KMS-11 (cell line): ENCODE data around the gene VWA5B2.

Experiments used
- H2AFZ ChIP-seq: fragments of 200-600 bp; sonication (generic); 2 replicates; pipeline ENCODE4 v1.6.1; 2016; ENCODE audit warnings: antibody characterized with exemption, mixed run types, low read depth
- H3K27ac ChIP-seq: fragments of 200-600 bp; sonication (generic); 2 replicates; pipeline ENCODE4 v1.6.1; 2016; ENCODE audit warnings: mild to moderate bottlenecking, mixed run types
- H3K27me3 ChIP-seq: fragments of 200-600 bp; sonication (generic); 2 replicates; pipeline ENCODE4 v1.6.1; 2017; ENCODE audit warnings: mild to moderate bottlenecking, low read depth, mixed run types, moderate library complexity; ENCODE audit not compliant: insufficient read depth
- H3K36me3 ChIP-seq: fragments of 200-600 bp; sonication (generic); 2 replicates; pipeline ENCODE4 v1.6.1; 2017; ENCODE audit warnings: mild to moderate bottlenecking, mixed run types; ENCODE audit not compliant: insufficient read depth
- H3K4me1 ChIP-seq: fragments of 200-600 bp; sonication (generic); 2 replicates; pipeline ENCODE4 v1.6.1; 2016; ENCODE audit warnings: mild to moderate bottlenecking, low read depth, mixed run types; ENCODE audit not compliant: poor library complexity, severe bottlenecking
- H3K4me2 ChIP-seq: fragments of 200-600 bp; sonication (generic); 2 replicates; pipeline ENCODE4 v1.7.0; 2016; ENCODE audit warnings: mild to moderate bottlenecking, mixed run types
- H3K4me3 ChIP-seq: fragments of 200-600 bp; sonication (generic); IDR thresholded peaks from 2 replicates; pipeline ENCODE4 v1.6.1; 2017; ENCODE audit warnings: low read depth, low read length, mixed read lengths; ENCODE audit not compliant: insufficient read depth
- H3K79me2 ChIP-seq: fragments of 200-600 bp; sonication (generic); 2 replicates; pipeline ENCODE4 v1.6.1; 2016; ENCODE audit warnings: low read depth, mixed run types; ENCODE audit not compliant: insufficient read depth
- H3K9ac ChIP-seq: fragments of 200-600 bp; sonication (generic); 2 replicates; pipeline ENCODE4 v1.6.1; 2016; ENCODE audit warnings: mild to moderate bottlenecking, mixed run types
- H4K20me1 ChIP-seq: fragments of 200-600 bp; sonication (generic); 2 replicates; pipeline ENCODE4 v1.6.1; 2016; ENCODE audit warnings: mild to moderate bottlenecking, mixed run types; ENCODE audit not compliant: insufficient read depth
- TF ChIP-seq, protein P1 (sequence below): fragments of 200-600 bp; sonication (generic); conservative IDR thresholded peaks from 2 replicates; pipeline ENCODE4 v1.6.1; 2017; ENCODE audit warnings: low read depth, mild to moderate bottlenecking, antibody characterized with exemption, low read length, moderate library complexity, mixed read lengths

Gene VWA5B2

DNA sequence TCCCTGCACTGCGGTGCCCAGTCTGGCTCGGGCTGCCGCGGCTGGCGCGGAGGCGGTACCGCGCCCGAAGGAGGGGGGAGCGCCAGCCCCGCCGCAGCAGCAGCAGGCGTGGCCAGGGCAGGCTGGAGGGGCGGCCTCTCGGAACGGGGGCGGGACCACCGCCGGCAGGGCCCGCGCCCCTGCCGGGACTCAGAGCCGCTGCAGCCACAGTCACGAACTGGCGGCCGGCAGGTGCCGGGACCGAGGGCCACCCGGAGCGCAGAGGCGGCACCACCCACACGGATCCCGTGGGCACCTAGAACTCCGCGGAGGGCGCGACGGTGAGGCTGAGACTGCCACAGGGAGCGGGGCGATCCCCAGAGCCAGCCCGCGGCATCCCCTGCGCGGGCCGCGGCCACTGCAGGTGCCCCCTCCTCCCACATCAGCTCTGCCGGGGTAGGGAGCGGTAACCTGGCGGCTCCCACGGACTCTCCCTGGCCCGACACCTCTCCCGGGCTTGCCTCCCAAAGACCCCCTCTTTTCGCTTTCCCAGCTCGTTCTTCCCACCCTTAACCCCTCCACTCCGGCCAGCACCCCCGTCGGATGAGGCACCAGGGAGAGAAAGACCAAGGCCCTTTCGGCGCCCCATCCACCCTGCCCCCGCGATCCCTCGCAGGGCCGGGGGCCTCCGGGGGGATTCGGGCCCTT, at the start of gene VWA5B2:
VWA5B2 (plus strand) TSS at position 192 of the 687 bp plus-strand sequence. CDS start 944 bp downstream, outside the sequence.
- TF ChIP-seq, protein P1, sequence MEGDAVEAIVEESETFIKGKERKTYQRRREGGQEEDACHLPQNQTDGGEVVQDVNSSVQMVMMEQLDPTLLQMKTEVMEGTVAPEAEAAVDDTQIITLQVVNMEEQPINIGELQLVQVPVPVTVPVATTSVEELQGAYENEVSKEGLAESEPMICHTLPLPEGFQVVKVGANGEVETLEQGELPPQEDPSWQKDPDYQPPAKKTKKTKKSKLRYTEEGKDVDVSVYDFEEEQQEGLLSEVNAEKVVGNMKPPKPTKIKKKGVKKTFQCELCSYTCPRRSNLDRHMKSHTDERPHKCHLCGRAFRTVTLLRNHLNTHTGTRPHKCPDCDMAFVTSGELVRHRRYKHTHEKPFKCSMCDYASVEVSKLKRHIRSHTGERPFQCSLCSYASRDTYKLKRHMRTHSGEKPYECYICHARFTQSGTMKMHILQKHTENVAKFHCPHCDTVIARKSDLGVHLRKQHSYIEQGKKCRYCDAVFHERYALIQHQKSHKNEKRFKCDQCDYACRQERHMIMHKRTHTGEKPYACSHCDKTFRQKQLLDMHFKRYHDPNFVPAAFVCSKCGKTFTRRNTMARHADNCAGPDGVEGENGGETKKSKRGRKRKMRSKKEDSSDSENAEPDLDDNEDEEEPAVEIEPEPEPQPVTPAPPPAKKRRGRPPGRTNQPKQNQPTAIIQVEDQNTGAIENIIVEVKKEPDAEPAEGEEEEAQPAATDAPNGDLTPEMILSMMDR: no peak
- H3K27ac ChIP-seq: no peak within 1 kb of the TSS
- peak within 1 kb of the TSS; percentile 24 for H3K4me3 ChIP-seq
- no peaks in the 10 kb centered on the region for H3K36me3 ChIP-seq
- peak within 1 kb of the TSS; percentile 88 for H2AFZ ChIP-seq
- no peak within 1 kb of the TSS for H3K9ac ChIP-seq
- H3K4me2 ChIP-seq: peak within 1 kb of the TSS; percentile 94
- H3K27me3 ChIP-seq: peaks cover 35% of the 10 kb centered on the region
- no peaks in the 10 kb centered on the region for H3K79me2 ChIP-seq
- no peaks in the 10 kb centered on the region for H4K20me1 ChIP-seq
- no peaks in the 10 kb centered on the region for H3K4me1 ChIP-seq

DNA sequence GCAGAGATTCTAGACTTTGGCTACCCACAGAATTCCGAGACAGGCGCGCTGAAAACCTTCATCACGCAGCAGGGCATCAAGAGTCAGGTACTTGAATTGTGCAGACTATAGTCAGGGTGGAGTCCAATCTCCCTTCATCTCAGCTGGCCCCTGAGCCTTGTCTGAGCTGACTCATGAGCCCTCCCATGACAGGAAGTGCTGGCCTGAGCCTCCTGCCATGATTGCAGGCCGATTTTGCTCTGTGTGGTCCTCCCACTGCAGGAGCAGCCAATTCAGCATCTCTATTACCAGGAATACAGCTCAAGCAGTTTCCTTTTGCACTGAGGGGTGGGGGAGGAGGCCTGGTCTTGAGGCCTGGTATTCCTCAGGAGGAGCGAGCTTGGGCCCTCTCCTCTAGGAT, 49.2 kb upstream of the VWA5B2 start:
- peaks cover 15% of the 10 kb centered on the region; the same call in 1 of the 2 replicates for H3K36me3 ChIP-seq

DNA sequence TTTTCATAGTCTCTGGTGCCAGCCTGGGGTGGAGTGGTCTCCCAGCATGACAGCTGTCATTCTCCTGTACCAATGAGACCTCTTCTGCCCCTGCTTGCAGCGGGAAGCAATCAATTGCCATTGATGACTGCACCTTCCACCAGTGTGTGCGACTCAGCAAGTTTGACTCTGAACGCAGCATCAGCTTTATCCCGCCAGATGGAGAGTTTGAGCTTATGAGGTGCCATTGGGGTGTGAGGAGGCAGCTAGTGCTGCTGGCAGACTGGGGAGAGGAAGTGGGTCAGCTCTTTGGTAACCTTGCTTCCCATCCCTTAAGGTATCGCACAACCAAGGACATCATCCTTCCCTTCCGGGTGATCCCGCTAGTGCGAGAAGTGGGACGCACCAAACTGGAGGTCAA, 47.8 kb upstream of the VWA5B2 start:
- peaks cover 5% of the 10 kb centered on the region for H3K79me2 ChIP-seq
- H3K27ac ChIP-seq: no peak overlapping the region
- peaks cover 15% of the 10 kb centered on the region; the same call in 1 of the 2 replicates for H3K36me3 ChIP-seq
- no peaks in the 10 kb centered on the region for H3K27me3 ChIP-seq
- no peak overlapping the region for H3K9ac ChIP-seq
- H3K4me3 ChIP-seq: no peak overlapping the region
- TF ChIP-seq, protein P1: no peak
- H3K4me1 ChIP-seq: peaks cover 7% of the 10 kb centered on the region
- H3K4me2 ChIP-seq: no peak overlapping the region
- H2AFZ ChIP-seq: no peak overlapping the region
- no peaks in the 10 kb centered on the region for H4K20me1 ChIP-seq

More for the DNA sequence above, 49.2 kb upstream of the VWA5B2 start:
- peaks cover 14% of the 10 kb centered on the region for H3K4me1 ChIP-seq
- peaks cover 14% of the 10 kb centered on the region for H3K79me2 ChIP-seq
- H2AFZ ChIP-seq: no peak overlapping the region
- no peaks in the 10 kb centered on the region for H4K20me1 ChIP-seq
- H3K9ac ChIP-seq: no peak overlapping the region
- no peak overlapping the region for H3K4me3 ChIP-seq
- no peaks in the 10 kb centered on the region for H3K27me3 ChIP-seq
- no peak overlapping the region for H3K4me2 ChIP-seq
- H3K27ac ChIP-seq: no peak overlapping the region
- TF ChIP-seq, protein P1: no peak

DNA sequence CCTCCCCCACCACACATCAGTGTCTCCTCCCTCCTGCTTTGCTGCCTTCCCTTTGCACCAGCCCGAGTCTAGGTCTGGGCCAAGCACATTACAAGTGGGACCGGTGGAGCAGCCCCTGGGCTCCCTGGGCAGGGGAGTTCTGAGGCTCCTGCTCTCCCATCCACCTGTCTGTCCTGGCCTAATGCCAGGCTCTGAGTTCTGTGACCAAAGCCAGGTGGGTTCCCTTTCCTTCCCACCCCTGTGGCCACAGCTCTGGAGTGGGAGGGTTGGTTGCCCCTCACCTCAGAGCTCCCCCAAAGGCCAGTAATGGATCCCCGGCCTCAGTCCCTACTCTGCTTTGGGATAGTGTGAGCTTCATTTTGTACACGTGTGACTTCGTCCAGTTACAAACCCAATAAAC, 45.7 kb upstream of the VWA5B2 start:
- no peak overlapping the region for H3K9ac ChIP-seq
- peaks cover 12% of the 10 kb centered on the region; the same call in 1 of the 2 replicates for H3K36me3 ChIP-seq
- H3K79me2 ChIP-seq: peaks cover 23% of the 10 kb centered on the region
- H3K27ac ChIP-seq: no peak overlapping the region
- H3K4me3 ChIP-seq: no peak overlapping the region
- no peak overlapping the region for H3K4me2 ChIP-seq
- no peaks in the 10 kb centered on the region for H4K20me1 ChIP-seq
- H3K4me1 ChIP-seq: peaks cover 16% of the 10 kb centered on the region
- no peak overlapping the region for H2AFZ ChIP-seq
- H3K27me3 ChIP-seq: no peaks in the 10 kb centered on the region
- TF ChIP-seq, protein P1: no peak
